Measurements from ENCODE around the gene ZNF580.

DNA sequence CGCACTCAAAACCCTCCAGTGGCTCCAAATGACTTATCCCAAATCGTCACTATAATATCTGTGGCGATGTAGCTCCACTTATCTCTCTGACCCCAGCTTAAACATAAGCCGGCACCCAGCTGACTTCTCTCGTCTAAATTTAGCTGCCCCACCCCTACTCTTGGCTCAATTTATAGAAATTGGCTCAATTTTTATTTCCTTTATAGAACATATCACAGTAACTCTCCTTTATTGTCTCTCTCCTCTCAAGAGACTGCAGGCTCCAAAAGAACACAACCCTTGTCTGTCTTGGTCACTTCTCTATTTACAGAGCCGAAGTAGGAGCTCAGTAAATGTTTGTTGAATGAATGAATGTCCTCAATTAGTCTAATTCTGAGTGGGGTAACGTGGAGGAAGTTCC, 17.2 kb upstream of the ZNF580 start:
- TF ChIP-seq, protein P1, sequence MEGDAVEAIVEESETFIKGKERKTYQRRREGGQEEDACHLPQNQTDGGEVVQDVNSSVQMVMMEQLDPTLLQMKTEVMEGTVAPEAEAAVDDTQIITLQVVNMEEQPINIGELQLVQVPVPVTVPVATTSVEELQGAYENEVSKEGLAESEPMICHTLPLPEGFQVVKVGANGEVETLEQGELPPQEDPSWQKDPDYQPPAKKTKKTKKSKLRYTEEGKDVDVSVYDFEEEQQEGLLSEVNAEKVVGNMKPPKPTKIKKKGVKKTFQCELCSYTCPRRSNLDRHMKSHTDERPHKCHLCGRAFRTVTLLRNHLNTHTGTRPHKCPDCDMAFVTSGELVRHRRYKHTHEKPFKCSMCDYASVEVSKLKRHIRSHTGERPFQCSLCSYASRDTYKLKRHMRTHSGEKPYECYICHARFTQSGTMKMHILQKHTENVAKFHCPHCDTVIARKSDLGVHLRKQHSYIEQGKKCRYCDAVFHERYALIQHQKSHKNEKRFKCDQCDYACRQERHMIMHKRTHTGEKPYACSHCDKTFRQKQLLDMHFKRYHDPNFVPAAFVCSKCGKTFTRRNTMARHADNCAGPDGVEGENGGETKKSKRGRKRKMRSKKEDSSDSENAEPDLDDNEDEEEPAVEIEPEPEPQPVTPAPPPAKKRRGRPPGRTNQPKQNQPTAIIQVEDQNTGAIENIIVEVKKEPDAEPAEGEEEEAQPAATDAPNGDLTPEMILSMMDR (IDR thresholded peaks at IDR 0.05): no peak
- TF ChIP-seq POLR2A (IDR thresholded peaks at IDR 0.05): no peak

Data from heart left ventricle (tissue), 13 donors.